ENCODE results near the gene FOXK1.
"Not testable (repeated sequence)": the region's sequence is repeated elsewhere in the genome, so short reads cannot be mapped to it uniquely, and the experiment has no call there.

FOXK1 gene

DNA sequence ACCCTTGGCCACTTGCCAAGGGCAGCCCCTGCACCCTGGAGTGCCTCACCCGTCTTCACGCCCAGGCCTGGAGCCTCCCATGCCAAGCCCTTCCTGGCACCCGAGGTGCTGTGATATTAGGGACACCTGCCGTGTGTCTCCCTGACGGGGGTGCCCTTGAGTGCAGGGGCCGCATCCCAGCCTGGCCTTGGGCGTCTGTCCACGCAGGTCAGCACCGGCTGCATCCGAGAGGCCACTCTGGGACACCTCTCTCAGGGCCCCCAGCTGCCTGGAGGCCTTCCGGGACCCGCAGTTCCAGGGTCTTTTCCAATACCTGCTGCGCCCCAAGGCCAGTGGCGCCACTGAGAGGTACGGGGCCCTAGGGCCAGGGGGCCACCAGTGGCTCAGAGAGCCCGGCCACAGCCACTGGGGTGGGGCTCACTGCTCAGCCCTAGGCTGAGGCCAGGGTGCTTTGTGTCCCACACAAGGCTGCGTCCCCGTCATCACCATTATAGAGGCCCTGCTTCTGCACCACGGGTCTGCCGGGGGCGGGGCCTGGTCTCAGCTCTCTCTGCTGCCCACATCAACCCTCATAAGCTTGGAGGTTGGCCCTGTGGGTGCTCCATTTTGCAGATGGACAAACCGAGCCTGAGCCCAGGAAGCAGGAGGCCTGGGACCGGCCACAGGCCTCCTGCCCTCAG is 106.0 kb downstream of the FOXK1 start:
- no peak for DNase-seq

DNA sequence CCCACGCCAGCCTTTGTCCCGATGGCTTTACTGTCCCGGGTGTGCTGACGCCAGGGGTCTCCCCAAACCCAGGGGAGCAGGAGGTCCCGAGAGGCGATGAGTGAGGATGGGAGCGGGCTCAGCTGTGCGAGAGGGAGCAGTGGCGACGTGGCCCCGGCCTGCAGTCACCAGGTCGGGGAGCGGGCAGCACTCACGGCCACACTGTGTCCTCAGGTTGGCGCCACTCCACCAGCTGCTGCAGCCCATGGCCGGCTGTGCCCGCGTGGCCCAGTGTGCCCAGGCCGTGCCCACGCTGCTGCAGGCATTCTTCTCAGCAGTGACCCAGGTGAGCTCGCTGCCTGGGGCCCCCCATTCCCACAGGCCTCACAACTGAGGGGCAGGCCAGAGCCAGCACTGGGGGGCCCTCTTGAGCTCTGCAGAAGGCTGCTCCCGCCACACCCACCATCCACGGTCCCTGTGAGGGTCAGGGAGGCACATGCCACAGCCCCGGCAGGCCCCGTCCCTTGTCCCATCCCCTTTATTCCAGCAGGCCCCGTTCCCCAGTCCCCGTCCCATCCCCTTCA is 106.6 kb downstream of the FOXK1 start:
- no peak for DNase-seq

DNA sequence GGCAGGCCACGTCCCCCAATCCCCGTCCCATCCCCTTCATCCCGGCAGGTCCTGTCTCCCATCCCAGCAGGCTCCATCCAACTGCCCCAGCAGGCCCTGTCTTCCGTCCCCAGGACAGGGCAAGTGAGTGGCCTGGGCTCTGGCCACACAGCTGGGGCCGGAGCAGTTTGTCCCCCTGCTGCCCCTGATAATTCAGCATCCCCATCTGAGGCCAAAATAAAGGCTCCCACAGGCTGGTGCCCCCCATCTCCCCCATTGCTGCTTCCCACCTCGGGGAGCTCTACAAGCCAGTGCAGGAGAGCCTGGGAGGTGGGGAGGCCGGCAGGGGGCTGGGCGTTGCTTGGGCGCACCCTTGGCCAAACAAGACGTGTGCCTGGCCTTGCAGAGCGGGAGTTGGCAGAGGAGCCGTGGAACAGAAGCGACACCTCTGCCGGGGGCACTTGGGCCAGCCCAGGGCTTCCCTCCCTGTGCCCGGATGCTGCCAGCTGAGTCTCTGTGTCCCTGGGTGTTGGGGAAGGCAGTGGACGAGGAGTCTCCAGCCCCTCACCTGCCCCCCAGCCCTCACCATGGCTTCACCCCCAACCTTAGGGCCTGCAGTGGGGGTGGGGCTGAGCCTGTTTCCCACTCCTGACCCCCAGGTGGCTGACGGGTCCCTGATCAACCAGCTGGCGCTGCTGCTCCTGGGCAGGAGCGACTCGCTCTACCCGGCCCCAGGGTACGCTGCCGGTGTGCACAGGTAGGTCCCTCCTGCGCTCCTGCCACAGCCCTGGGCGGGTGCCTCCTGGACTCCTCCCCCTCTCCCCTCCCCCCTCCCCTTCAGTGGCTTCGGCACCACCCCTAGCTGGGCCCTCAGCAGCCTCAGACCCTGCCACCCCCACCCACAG is 107.3 kb downstream of the FOXK1 start:
- DNase-seq: no peak

DNA sequence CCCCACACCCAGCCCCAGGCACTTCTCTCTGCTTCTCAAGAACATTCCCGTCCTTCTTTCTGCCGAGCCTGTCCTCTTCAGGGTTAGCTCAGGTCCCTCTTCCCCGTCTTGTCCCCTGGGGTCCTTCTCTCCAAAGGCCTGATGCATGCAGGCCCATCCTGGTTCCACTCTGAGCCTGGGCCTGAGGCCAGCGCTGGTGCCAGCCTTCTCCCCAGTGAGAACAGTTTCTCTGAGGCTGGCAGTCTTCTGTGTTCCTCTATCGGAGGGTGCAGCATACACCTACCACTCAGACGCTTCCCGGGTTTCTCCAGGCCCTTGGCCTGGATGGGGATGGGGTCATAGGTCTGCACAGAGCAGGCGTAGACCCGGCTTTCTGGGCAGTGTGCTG is 108.0 kb downstream of the FOXK1 start:
- DNase-seq: no peak

DNA sequence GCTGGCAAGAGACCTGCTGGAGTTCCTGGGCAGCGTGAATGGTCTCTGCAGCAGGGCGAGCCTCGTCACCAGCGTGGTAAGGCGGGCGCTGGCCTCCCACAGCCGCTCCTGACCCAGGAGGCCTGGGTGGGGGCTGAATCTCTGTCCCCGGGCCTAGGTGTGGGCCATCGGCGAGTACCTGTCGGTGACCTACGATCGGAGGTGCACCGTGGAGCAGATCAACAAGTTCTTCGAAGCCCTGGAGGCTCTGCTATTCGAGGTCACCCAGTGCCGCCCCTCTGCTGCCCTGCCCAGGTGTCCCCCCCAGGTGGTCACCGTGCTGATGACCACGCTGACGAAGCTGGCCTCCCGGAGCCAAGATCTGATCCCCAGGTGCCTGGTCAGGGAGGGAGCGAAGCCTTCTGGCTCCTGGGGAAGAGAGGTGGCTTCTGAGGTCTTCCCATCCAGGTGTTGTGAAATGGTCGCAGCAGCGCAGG is 108.5 kb downstream of the FOXK1 start:
- DNase-seq: no peak

DNA sequence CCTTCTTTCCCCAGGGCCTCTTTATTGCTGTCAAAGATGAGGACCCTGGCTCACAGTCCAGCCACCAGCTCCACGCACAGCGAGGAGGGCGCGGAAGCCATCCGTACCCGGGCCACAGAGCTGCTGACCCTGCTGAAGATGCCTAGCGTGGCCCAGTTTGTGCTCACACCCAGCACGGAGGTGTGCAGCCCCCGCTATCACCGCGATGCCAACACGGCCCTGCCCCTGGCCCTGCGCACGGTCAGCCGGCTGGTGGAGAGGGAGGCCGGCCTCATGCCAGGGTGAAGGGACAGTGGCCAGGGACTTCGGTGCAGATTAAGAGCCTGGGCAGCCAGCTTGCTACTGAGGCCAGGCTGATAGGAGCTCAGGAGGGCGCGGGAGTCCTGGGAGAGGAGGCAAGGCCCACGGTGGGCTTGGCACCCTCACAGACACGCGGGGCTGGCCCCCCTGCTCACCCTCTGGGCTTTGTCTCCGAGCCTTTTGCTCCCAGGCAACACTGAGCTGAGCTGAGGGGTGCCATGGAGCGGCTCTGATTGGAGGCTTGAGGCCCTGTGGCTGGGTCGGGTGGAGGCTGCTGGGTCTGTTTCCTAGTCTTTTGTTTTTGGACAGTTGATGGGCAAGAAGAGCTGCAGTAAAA is 109.1 kb downstream of the FOXK1 start:
- DNase-seq: no peak

DNA sequence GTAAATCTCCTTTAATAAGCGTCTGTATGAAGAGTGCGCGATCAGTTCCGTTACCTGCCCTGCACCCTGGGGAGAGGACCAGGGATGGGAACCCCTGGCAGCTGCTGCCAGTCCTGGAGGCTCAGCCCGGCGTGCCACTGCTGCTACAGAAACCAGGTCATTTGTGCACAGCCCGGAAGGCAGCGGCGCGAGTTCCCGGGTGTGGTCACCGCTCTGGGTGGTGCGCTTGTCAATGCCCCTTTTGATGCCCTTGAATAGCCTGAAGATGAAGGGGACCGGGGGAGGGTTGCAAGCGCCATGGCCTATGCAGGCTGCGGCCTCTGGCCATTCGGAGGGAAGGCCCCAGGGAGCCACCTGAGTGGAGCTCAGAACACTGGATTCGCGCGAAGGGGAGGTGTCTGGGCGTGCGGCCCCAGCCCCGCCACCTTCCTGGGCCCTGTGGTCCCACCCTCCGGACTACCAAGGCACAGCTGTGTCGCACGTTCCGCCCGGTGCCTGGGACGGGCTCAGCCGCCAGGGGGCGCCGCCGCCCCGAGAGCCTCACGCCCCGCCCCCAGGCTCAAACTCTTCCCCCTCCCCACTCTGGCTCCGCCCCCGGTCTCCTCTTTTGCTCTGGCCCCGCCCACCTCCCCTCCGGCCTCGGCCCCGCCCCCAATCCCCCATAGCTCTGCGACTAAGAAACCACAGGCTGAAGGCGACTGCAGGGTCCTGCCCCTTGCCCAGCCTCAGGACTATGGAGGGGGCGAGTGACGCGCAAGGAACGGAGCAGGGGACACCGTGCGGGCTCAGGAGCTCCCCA is 109.8 kb downstream of the FOXK1 start:
- peak; percentile 61 to 78 (median 63) for DNase-seq

DNA sequence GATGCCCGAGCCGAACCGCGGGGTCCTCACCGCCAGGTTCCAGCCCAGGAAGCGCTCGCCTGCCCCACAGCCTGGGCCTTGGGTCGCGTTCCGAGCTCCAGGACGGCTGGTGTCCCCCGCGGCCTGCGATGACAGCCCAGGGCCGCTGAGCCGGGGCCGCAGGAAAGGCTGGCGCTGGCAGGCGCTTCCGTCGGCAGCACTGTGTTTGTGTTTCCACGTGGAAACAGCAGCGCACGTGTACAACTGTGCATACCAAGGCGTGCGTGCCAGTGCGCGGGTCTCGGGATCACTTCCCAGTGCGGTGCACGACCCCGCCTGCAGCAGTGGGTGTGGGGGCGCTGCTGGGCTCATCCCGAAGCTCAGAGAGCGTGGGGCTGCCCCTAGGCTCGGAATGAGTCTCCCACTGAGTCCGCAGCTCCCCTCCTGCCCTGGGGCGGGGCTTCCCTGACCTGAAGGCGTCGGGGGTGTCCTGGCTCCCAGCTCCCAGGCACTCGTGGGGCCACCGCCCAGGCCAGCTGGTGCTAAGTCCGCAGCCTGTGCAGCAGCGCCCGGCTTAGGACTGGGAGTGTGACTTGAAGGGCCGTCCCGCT is 110.5 kb downstream of the FOXK1 start:
- DNase-seq: peak in 2 of 5 donors; percentile 12 to 23

DNA sequence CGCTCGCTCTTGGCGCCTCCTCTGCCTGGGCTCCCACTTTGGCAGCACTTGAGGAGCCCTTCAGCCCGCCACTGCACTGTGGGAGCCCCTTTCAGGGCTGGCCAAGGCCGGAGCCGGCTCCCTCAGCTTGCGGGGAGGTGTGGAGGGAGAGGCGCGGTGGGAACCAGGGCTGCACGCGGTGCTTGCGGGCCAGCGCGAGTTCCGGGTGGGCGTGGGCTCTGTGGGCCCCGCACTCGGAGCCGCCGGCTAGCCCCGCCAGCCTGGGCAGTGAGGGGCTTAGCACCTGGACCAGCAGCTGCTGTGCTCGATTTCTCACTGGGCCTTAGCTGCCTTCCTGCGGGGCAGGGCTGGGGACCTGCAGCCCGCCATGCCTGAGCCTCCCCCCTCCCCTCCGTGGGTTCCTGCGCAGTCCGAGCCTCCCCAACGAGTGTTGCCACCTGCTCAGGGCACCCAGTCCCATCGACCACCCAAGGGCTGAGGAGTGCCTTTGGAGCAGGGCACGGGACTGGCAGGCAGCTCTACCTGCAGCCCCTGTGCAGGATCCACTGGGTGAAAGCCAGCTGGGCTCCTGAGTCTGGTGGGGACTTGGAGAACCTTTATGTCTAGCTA is 111.4 kb downstream of the FOXK1 start:
- not testable (repeated sequence) for DNase-seq

DNA sequence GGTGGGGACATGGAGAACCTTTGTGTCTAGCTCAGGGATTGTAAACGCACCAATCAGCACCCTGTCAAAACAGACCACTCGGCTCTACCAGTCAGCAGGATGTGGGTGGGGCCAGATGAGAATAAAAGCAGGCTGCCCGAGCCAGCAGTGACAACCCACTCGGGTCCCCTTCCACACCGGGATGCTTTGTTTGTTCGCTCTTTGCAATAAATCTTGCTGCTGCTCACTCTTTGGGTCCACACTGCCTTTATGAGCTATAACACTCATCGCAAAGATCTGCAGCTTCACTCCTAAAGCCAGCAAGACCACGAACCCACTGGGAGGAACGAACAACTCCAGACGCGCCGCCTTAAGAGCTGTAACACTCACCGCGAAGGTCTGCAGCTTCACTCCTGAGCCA is 112.1 kb downstream of the FOXK1 start:
- not testable (repeated sequence) for DNase-seq

DNA sequence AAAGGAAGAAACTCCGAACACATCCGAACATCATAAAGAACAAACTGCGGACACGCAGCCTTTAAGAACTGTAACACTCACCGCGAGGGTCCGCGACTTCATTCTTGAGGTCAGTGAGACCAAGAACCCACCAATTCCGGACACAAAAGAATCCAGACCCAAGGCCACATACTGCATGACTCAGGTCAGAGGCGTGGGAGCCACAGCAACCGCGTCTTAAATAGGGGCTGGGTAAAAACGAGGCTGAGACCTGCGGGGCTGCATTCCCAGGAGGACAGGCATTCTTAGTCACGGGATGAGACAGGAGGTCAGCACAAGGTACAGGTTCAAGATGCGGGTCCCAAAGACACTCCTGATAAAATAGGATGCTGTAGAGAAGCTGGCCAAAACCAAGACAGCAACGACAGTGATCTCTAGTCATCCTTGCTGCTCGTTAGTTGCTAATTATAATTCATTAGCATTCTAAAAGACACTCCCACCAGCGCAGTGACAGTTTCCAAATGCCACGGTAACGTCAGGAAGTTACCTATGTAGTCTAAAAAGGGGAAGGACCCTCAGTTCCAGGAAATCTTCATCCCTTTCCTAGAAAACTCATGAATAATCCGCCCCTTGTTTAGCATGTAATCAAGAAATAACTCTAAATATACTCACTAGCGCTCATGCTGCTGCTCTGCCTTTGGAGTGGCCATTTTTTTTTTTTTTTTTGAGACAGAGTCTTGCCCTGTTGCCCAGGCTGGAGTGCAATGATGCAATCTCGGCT is 112.7 kb downstream of the FOXK1 start:
- no peak for DNase-seq

DNA sequence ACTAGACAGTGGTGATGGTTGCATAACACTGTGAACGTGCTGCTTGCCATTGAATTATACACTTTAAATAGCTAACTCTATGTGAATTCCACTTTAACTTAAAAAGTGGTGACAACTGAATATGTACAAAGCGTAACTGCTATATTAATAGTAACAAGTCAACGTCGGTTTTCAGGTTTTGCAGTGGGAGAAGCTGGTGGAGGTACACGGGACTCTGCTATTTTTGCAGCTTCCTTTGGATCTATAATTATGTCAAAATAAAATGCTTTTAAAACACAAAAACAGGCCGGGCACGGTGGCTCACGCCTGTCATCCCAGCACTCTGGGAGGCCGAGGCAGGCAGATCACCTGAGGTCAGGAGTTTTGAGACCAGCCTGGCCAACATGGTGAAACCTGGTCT is 114.4 kb downstream of the FOXK1 start:
- DNase-seq: no peak

DNA sequence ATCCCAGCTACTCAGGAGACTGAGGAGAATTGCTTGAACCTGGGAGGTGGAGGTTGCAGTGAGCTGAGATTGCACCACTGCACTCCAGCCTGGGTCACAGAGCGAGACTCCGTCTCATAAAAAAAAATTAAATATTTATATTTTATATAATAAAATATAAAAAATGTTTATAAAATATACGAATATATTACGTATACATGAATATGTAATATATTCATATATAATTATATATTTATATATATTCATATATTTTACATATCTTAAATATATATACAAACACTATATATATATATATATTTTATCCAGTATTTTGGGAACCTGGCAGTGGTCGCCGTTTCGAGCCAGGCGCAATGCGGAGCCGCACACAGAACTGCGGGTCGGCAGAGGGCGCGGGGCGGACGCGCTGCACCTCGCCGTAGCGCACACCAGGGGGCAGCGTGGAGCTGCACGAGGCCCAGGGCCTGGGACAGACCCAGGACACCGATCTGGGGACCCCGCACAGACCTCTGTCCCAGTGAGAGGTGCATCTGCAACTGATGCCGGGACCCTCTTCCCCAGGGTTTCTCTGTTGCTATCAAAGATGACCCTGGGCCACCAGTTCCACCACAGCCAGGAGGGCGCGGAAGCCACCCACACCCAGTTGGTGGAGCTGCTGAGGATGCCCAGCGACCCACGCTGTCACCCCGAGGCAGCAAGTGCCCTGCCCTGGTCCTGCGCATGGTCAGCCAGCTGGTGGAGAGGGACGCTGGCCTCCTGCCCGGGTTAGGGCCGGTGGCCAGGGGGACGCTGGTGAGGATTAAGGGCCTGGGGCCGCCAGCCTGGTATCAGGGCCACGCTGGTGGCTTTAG is 116.0 kb downstream of the FOXK1 start:
- peak in 4 of 5 donors; percentile 45 to 56 (median 47) for DNase-seq

DNA sequence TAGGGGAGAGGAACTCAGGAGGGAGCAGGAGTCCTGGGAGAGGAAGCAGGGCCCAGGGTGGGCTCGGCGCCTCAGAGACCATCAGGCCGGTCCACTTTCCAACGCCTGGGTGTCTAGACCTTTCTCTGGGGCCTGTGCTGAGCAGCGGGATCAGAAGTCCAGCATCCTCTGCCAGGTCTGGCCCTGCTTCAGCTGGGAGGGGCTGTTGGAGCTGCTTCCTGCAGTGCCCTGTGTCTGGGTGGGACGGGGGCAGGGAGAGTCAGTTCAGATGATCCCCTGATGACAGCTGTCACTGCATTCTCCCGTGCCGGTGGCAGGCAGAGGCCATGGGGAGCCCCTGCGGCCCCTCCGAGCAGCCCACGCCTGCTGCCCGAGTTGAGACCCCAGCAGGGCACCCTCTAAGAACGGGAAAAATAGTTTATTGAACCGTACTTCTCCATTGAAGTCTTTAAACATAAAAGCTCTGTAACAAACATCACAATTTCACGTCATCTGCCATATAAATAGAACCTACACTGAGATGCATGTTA is 116.7 kb downstream of the FOXK1 start:
- DNase-seq: no peak

DNA sequence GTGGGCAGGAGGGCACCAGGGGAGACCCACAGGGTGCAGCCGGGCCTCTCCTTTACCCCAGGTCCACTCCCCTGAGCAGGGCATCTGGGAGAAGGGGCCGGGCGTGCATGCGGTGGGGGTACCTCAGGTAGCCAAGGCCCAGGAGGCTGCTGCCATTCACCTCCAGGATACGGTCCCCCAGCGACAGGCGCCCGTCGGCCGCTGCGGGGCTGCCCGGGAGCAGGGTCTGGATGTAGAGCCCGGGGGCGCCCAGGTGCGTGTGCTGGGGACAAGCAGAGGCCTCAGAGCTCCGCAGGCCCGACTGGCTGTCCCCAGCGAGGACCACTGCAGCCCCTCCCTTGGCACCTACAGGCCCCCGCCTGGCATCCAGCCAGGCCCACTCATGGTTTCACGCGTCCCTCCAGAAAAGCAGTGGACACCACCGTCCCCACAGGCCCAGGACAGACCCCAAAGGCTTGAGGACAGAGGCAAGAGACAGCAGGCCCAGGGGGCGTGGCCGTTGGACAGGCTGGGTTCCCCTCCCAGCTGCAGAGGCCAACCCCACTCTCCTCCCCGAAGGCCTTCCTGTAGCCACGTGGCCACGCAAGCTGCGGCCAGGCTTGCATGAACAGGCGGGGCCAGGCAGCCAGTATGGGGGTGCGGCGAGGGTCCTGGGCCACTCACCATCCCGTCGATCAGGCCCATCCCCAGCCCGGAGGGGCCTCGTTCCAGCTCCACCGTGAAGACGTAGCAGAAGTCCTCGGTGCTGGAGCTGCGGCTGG is 117.6 kb downstream of the FOXK1 start:
- no peak for DNase-seq

DNA sequence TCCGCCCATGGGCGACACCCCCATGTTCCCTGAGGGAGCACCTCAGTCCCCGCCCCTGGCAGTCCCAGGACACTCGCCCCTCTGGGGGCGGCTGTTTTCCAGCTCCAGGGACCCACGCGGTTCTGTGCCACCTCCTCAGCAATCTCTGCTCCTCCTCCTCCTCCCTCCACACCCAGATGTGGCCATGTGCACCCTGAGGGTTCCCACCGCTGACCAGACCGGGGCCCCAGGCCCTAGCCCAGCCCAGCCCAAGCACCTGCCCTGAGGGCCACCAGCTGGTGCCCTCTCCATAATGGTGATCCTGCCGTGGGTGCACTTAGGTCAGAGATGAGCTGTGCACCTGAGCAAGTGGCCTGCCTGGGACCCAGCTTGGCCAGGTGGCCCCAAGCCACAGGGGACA is 118.4 kb downstream of the FOXK1 start:
- DNase-seq: no peak

DNA sequence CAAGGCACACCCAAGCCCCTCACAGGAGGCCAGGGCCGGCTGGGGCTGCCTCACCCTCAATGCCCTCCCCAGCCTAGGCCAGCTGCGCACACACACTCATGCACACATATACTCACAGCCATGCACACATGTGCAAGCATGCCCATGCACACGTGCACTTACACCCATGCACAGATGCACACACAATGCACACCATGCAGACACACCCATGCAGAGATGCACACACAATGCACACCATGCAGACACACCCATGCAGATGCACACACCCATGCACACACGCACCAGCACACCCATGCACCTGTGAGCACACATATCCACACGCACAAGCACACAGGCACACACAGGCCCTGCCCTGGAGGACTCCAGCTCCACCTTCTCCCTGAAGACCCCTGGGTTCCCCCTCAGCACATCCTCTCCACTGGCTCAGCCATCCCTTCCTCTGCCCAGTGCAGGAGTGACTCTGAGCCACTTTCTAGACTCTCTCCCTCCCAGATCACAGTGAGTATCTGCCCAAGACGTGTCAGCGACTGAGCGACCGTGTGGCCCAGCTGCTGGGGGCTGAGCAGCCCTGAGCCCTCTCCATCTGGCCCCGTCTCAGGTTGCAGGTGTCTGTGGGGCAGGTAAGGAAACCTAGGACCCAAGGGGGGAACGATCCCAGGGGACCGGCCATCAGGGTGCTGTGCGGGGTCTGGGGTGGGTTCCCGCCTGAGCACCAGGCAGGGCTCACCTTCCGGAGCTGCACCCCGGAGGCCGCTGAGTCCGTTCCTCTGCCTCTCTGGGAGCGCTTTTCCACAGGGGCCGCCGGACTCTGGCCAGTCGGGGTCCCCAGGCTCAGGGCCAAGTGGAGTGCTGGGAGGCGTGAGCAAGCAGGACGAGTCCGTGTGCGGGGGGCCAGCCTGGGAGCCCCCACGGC is 119.1 kb downstream of the FOXK1 start:
- DNase-seq: peak in 1 of 5 donors; percentile 11

DNA sequence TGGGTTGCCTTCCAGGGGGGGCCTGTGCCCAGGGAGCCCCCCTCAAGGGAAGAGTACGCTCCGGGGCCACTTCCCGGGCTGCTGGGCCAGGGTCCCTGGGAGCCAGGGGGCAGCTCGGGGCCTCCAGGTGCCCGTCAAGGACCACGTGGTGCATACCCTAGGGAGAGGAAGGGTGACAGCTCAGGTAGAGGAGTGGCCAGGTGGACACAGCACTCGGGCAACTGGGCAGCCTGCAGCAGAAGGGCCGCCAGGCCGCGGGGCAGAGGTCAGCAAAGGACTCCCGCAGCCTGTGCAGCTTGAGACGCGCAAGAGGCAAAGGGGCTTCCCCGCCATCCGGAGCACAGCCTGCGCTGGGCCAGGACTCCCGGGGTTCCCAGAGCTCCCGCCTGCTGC is 119.7 kb downstream of the FOXK1 start:
- no peak for DNase-seq

Measured in T-helper 1 cell (primary cell).